HEK293 (cell line): ENCODE results near the gene DNAJB8.

Source experiments
- AEBP2 ChIP-seq: fragments of 450-650 bp; formaldehyde crosslinking; IDR thresholded peaks from 2 replicates; pipeline ENCODE4 v1.5.1; 2016; ENCODE audit warnings: missing biosample characterization, missing genetic modification characterization, borderline replicate concordance
- CTCF ChIP-seq: fragments of 450-650 bp; formaldehyde crosslinking; IDR thresholded peaks from 2 replicates; pipeline ENCODE4 v1.5.1; 2016; ENCODE audit warnings: missing biosample characterization, missing genetic modification characterization
- REST ChIP-seq: fragments of 450-650 bp; formaldehyde crosslinking; IDR thresholded peaks from 2 replicates; pipeline ENCODE4 v1.5.1; 2016; ENCODE audit warnings: missing biosample characterization, missing genetic modification characterization
- ZBTB49 ChIP-seq: fragments of 450-650 bp; formaldehyde crosslinking; IDR thresholded peaks from 2 replicates; pipeline ENCODE4 v1.5.1; 2016; ENCODE audit warnings: missing biosample characterization, missing genetic modification characterization, low read depth
- ZBTB7A ChIP-seq: fragments of 450-650 bp; formaldehyde crosslinking; IDR thresholded peaks from 2 replicates; pipeline ENCODE4 v1.5.1; 2016; ENCODE audit warnings: low read depth, missing biosample characterization, missing genetic modification characterization
- ZFP37 ChIP-seq: fragments of 450-650 bp; formaldehyde crosslinking; IDR thresholded peaks from 2 replicates; pipeline ENCODE4 v1.5.1; 2016; ENCODE audit warnings: missing biosample characterization, missing genetic modification characterization
- ZIC2 ChIP-seq: fragments of 450-650 bp; formaldehyde crosslinking; IDR thresholded peaks from 2 replicates; pipeline ENCODE4 v1.5.1; 2016; ENCODE audit warnings: missing biosample characterization, missing genetic modification characterization
- ZNF140 ChIP-seq: fragments of 450-650 bp; formaldehyde crosslinking; IDR thresholded peaks from 2 replicates; pipeline ENCODE4 v1.5.1; 2016; ENCODE audit warnings: missing biosample characterization, missing genetic modification characterization
- ZNF169 ChIP-seq: fragments of 450-650 bp; formaldehyde crosslinking; IDR thresholded peaks from 2 replicates; pipeline ENCODE4 v1.5.1; 2016; ENCODE audit warnings: missing biosample characterization, missing genetic modification characterization
- ZNF214 ChIP-seq: fragments of 450-650 bp; formaldehyde crosslinking; IDR thresholded peaks from 2 replicates; pipeline ENCODE4 v1.5.1; 2017; ENCODE audit warnings: missing biosample characterization, mild to moderate bottlenecking, missing genetic modification characterization, borderline replicate concordance
- ZNF23 ChIP-seq: fragments of 450-650 bp; formaldehyde crosslinking; IDR thresholded peaks from 2 replicates; pipeline ENCODE4 v1.5.1; 2016; ENCODE audit warnings: missing biosample characterization, missing genetic modification characterization, borderline replicate concordance
- ZNF513 ChIP-seq: fragments of 450-650 bp; IDR thresholded peaks from 2 replicates; pipeline ENCODE4 v1.5.1; 2018; ENCODE audit warnings: missing biosample characterization, missing genetic modification characterization
- ZNF629 ChIP-seq: fragments of 450-650 bp; formaldehyde crosslinking; IDR thresholded peaks from 2 replicates; pipeline ENCODE4 v1.5.1; 2017; ENCODE audit warnings: missing biosample characterization, missing genetic modification characterization
- ZSCAN5A ChIP-seq: fragments of 450-650 bp; formaldehyde crosslinking; IDR thresholded peaks from 2 replicates; pipeline ENCODE4 v1.5.1; 2016; ENCODE audit warnings: missing biosample characterization, missing genetic modification characterization

- TF ChIP-seq ZBTB49, result no peak
- no peak for TF ChIP-seq ZBTB7A
- no peak for TF ChIP-seq CTCF (tag by site-specific recombination)
- no peak for TF ChIP-seq ZIC2 (tag by site-specific recombination)
- no peak for TF ChIP-seq AEBP2
- TF ChIP-seq ZNF140, result no peak
- TF ChIP-seq ZNF629 (tag by site-specific recombination), result peak; percentile 88
- no peak for TF ChIP-seq ZNF513 (tag by site-specific recombination)
- no peak for TF ChIP-seq ZNF23 (tag by site-specific recombination)
- no peak for TF ChIP-seq ZNF169 (tag by site-specific recombination)
- no peak for TF ChIP-seq ZFP37 (tag by site-specific recombination)
- TF ChIP-seq ZSCAN5A (tag by site-specific recombination), result no peak
- no peak for TF ChIP-seq ZNF214 (tag by site-specific recombination)
- no peak for TF ChIP-seq REST (tag by site-specific recombination)
These were observed 22.4 kb upstream of the DNAJB8 start for GRCh38 chr3:128488991-128489673.
